Endothelial cell (in vitro differentiated cells): ENCODE measurements around the gene VCL. TPM values are rescaled to one million over a fixed set of nuclear protein-coding genes. Genes with fewer than 3 reads are reported as not detected.

ENCODE experiments used
- DNase-seq: peaks from one replicate; pipeline ENCODE4 v3.0.0; 2021; ENCODE audit warnings: low spot score
- H3K27ac Mint-ChIP-seq: one replicate; pipeline ENCODE4 v1.8.0; 2021; ENCODE audit warnings: mixed read lengths, inconsistent platforms; ENCODE audit not compliant: unreplicated experiment
- H3K27me3 Mint-ChIP-seq: one replicate; pipeline ENCODE4 v1.8.0; 2021; ENCODE audit warnings: mild to moderate bottlenecking, moderate library complexity, mixed read lengths, inconsistent platforms; ENCODE audit not compliant: unreplicated experiment
- H3K36me3 Mint-ChIP-seq: one replicate; pipeline ENCODE4 v1.8.0; 2021; ENCODE audit warnings: mild to moderate bottlenecking, low read depth, mixed read lengths, inconsistent platforms; ENCODE audit not compliant: unreplicated experiment
- H3K4me1 Mint-ChIP-seq: one replicate; pipeline ENCODE4 v1.8.0; 2021; ENCODE audit warnings: mild to moderate bottlenecking, mixed read lengths, inconsistent platforms; ENCODE audit not compliant: unreplicated experiment
- H3K4me3 Mint-ChIP-seq: one replicate; pipeline ENCODE4 v1.8.0; 2021; ENCODE audit warnings: mild to moderate bottlenecking, mixed read lengths, inconsistent platforms; ENCODE audit not compliant: unreplicated experiment
- H3K9me3 Mint-ChIP-seq: one replicate; pipeline ENCODE4 v1.8.0; 2021; ENCODE audit warnings: mixed read lengths, inconsistent platforms; ENCODE audit not compliant: unreplicated experiment
- total RNA-seq: library from RNA; stranded (reverse); fragmentation: NEBNext Ultra II Directional; extraction: Animal tissue kit (Norgen Biotek cat#: 25700); gene quantifications from one replicate; pipeline ENCODE4 v1.2.1, GENCODE V29; 2021; ENCODE audit not compliant: unreplicated experiment
- TF ChIP-seq, protein P1 (sequence below): fragments of 200-600 bp; sonication (generic); IDR thresholded peaks from one replicate; pipeline ENCODE4 v1.5.0; 2021; ENCODE audit warnings: antibody characterized with exemption; ENCODE audit not compliant: unreplicated experiment

VCL gene
- total RNA-seq, 1 donor from 2014 or later = 200 TPM

DNA sequence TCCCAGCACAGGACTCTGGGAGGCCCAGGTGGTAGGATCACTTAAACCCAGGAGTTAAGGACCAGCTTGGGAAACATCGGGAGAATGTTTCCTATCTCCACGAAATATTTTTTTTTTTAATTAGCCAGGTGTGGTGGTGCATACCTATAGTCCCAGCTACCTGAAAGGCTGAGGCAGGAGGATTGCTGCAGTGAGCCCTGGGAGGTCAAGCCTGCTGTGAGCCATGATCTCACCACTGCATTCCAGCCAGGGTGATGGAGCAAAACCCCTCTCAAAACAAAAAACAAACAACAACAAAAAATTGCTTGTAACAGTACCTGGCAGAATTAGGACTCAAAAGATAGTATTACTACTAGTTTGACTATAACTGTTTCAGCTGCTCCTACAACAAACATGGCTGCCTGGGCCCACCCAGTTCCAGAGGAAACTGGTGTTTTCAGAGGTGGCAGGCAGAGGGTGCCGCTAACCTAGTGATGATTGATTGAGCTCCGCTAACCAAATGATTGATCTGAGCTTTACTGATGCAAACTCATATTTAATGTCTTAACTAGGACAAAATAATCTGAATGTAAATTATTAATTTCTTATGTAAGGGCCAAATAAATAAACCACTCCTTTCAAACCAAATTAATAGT is 95.7 kb downstream of the VCL start:
- Mint-ChIP-seq H3K4me3 (no peak overlapping the region), H3K9me3 (no peaks in the 10 kb centered on the region), H3K27ac (no peak overlapping the region), H3K36me3 (peaks cover 44% of the 10 kb centered on the region), H3K4me1 (no peaks in the 10 kb centered on the region), H3K27me3 (no peaks in the 10 kb centered on the region)
- no peak for DNase-seq
- TF ChIP-seq, protein P1, sequence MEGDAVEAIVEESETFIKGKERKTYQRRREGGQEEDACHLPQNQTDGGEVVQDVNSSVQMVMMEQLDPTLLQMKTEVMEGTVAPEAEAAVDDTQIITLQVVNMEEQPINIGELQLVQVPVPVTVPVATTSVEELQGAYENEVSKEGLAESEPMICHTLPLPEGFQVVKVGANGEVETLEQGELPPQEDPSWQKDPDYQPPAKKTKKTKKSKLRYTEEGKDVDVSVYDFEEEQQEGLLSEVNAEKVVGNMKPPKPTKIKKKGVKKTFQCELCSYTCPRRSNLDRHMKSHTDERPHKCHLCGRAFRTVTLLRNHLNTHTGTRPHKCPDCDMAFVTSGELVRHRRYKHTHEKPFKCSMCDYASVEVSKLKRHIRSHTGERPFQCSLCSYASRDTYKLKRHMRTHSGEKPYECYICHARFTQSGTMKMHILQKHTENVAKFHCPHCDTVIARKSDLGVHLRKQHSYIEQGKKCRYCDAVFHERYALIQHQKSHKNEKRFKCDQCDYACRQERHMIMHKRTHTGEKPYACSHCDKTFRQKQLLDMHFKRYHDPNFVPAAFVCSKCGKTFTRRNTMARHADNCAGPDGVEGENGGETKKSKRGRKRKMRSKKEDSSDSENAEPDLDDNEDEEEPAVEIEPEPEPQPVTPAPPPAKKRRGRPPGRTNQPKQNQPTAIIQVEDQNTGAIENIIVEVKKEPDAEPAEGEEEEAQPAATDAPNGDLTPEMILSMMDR = no peak

DNA sequence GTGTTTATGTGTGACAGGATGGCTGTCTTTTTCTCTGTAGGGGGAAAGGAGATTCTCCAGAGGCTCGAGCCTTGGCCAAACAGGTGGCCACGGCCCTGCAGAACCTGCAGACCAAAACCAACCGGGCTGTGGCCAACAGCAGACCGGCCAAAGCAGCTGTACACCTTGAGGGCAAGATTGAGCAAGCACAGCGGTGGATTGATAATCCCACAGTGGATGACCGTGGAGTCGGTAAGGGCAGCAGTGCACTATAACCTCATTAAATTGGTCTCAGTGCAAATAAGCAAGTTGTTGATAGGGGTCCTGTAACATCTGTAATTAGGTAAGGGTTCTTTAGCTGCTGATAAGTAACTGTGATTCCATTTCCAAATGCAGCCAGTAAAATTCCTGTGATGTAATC is 96.3 kb downstream of the VCL start:
- Mint-ChIP-seq H3K4me1 (no peaks in the 10 kb centered on the region), H3K9me3 (no peaks in the 10 kb centered on the region), H3K4me3 (no peak overlapping the region), H3K27ac (no peak overlapping the region), H3K27me3 (no peaks in the 10 kb centered on the region), H3K36me3 (peaks cover 45% of the 10 kb centered on the region)
- TF ChIP-seq, protein P1 = no peak
- no peak for DNase-seq

- TF ChIP-seq, protein P1 = no peak
Observed at GRCh38 chr10:74096777-74097176, 98.9 kb downstream of the VCL start.

GRCh38 chr10:74097776-74098175 is 99.9 kb downstream of the VCL start:
- no peak for DNase-seq
- no peak overlapping the region for H3K27ac Mint-ChIP-seq
- H3K4me1 Mint-ChIP-seq = no peaks in the 10 kb centered on the region
- no peaks in the 10 kb centered on the region for H3K27me3 Mint-ChIP-seq
- H3K4me3 Mint-ChIP-seq = peak overlapping the region; percentile 62
- TF ChIP-seq, protein P1 = no peak
- no peaks in the 10 kb centered on the region for H3K9me3 Mint-ChIP-seq
- peaks cover 52% of the 10 kb centered on the region for H3K36me3 Mint-ChIP-seq

More at GRCh38 chr10:74096777-74097176, 98.9 kb downstream of the VCL start:
- Mint-ChIP-seq H3K4me1 (no peaks in the 10 kb centered on the region), H3K27me3 (no peaks in the 10 kb centered on the region), H3K4me3 (no peak overlapping the region), H3K27ac (no peak overlapping the region), H3K9me3 (no peaks in the 10 kb centered on the region), H3K36me3 (peaks cover 58% of the 10 kb centered on the region)
- no peak for DNase-seq

- DNase-seq = no peak
- H3K27me3 Mint-ChIP-seq = no peaks in the 10 kb centered on the region
- H3K4me1 Mint-ChIP-seq = no peaks in the 10 kb centered on the region
- H3K9me3 Mint-ChIP-seq = no peaks in the 10 kb centered on the region
- TF ChIP-seq, protein P1 = no peak
- H3K4me3 Mint-ChIP-seq = no peak overlapping the region
- no peak overlapping the region for H3K27ac Mint-ChIP-seq
- peaks cover 57% of the 10 kb centered on the region for H3K36me3 Mint-ChIP-seq
Observed at GRCh38 chr10:74099420-74099819, 101.5 kb downstream of the VCL start.
